ENCODE measurements around the gene HDAC2.
"Not testable (repeated sequence)": the region's sequence is repeated elsewhere in the genome, so short reads cannot be mapped to it uniquely, and the experiment has no call there.

DNA sequence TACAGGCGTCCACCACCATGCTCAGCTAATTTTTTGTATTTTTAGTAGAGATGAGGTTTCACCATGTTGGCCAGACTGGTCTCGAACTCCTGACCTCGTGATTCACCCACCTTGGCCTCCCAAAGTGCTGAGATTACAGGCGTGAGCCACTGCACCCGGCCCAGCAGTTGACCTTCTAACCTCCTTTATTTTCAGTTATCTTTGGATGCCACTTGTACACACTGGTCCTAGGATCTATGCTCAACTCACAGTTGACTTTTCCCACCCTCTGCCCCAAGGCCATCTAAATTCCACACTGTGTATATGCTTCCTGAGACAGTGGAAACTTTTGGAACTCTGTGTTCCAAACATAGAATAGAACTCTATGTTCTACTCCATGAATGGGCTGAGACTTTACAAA lies 11.7 kb upstream of the HDAC2 start:
- not testable (repeated sequence) for TF ChIP-seq ARNTL (CRISPR knock-in tag; IDR thresholded peaks at IDR 0.05; ENCODE audit: borderline replicate concordance, low read depth); BACH2 (CRISPR knock-in tag; IDR thresholded peaks at IDR 0.05; ENCODE audit: borderline replicate concordance); ZNF8 (CRISPR knock-in tag; IDR thresholded peaks at IDR 0.05); ZFP30 (CRISPR knock-in tag; IDR thresholded peaks at IDR 0.05); TOX (CRISPR knock-in tag; IDR thresholded peaks at IDR 0.05; ENCODE audit: borderline replicate concordance); GLIS3 (CRISPR knock-in tag; IDR thresholded peaks at IDR 0.05); RARB (CRISPR knock-in tag; IDR thresholded peaks at IDR 0.05); ZFP3 (CRISPR knock-in tag; IDR thresholded peaks at IDR 0.05); CREB5 (CRISPR knock-in tag; IDR thresholded peaks at IDR 0.05; ENCODE audit: low read depth)

All from SK-N-SH treated with all-trans-retinoic acid at 6 μM for 48 hours (cell line).